SH-SY5Y (cell line): ENCODE measurements around the gene SLC9A5.

Experiments
- GATA2 ChIP-seq: IDR thresholded peaks from 2 replicates; pipeline ENCODE4 v1.6.1; 2011; ENCODE audit warnings: mild to moderate bottlenecking, low read depth, low read length
- GATA3 ChIP-seq: IDR thresholded peaks from 2 replicates; pipeline ENCODE4 v1.6.1; 2011; ENCODE audit warnings: low read depth, mild to moderate bottlenecking, low read length, moderate library complexity

DNA sequence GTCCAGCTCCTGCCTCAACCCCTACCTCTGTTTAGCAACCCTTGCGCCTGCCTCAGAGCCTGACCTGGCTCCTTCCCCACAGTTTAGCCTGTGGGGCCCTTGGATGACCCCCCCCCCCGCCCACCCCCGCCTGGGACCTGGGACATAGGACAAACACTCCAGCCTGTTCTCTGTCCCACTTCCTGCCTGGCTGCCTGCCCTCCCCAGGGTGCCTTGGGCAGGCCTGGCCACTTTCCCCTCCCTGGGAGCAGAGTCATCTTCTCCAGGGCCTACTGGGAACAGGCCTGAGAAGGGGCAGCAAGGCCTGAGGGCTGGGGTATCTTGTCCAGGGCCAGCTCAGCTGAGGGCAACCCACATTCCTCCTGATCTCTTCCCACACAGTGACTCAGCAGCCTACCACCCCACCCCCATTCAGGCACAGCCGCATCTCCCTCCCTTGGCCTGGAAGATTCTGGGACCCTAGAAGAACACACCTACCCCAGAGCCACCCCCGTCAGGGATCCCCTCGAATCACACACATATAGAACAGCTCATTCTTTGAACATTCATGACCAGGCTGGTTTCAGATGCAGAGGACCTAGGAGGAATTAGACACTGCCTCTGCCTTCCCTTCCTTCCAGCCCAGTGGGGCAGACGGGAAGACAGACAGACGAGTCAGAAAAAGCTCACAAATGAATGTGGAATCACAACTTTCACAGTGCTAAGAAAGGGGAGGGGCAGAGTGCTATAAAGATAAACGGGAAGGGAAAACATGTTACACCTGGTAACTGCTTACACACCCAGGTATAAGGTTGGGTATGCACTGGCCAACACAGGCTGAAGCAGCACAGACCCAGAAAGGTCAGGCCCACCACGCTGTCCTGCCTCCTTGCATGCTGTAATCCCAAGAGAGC is 7.5 kb upstream of the SLC9A5 start:
- TF ChIP-seq GATA2 = no peak
- TF ChIP-seq GATA3 = no peak
